GM19468 (cell line): ENCODE results near the gene ADSS1.

Source experiments
- ATAC-seq: cut with Tn5 transposase; IDR thresholded peaks from one replicate; pipeline ENCODE4 v1.9.1; 2021; ENCODE audit warnings: mild to moderate bottlenecking, moderate library complexity, moderate number of reproducible peaks; ENCODE audit not compliant: unreplicated experiment; ENCODE audit errors: extremely low read depth

The ADSS1 gene

DNA sequence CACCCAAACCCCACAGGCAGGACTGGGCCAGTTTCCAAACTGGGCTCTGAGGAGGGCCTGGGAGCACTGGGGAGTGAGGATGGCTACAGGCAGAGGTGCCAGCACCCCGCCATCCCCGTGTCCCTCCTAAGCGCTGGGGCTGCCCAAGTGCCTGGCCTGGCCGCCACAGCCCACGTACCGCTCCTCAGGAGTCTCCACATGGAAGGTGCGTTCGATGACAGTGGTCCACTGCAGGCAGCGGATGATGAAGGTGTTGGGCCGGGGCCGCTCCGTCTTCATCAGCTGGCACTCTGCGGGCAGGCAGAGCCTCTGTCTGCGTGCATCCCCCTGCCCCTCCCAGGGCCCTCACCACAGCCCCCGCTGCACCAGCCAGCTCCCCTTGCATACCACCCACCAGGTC lies 52.5 kb downstream of the ADSS1 start:
- ATAC-seq, result no peak

DNA sequence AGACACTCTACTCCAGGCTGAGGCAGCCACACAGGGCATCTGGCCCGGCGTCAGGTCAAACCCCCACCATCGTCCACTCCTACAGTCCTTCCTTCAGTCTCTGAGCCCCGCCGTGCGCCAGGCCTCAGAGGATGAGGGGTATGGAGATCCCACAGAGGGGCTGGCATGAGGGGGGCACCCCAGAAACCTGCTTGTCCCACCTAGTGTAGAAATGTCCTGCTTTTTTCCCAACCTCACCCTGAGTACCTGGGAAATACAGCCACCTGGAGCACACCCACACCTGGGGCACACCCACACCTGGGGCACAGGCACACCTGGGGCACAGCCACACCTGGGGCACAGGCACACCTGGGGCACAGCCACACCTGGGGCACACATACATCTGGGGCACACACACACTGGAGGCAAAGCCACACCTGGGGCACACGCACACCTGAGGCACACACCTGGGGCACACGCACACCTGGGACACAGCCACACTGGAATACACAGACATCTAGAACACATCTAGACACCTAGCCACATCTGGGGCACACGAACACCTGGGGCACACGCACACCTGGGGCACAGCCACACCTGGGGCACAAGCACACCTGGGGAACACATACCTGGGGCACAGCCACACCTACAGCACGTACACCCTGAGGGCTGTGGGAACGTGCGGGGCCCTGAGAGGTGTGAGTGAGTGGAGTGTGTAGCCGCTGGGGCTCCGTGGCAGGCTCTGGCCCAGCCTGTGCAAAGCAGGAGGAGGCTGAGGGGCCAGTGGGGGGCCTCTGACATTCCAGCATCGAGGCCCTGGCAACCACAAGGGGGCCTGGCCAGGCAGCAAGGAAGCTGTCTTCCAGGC lies 53.2 kb downstream of the ADSS1 start:
- no peak for ATAC-seq

DNA sequence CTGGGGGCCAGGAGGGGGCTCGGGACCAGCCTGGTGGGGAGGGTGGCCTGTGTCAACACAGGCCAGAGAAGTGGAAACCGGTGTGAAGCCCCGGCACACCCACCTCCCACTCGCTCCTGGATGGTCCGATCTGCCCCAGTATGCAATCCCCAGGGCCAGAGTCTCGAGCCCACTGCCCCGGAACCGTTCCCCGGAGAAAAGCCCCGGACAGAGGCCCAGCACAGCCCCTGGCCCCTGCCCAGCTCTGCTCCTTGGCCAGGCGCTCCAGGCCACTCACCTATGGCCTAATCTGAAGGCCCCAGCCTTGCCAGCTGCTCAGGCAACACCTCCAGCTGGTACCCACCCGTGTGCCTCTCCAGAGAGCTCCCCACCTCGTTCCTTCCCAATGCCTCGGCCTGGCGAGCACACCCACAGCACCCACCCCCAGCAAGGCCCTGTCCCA lies 53.8 kb downstream of the ADSS1 start:
- no peak for ATAC-seq

DNA sequence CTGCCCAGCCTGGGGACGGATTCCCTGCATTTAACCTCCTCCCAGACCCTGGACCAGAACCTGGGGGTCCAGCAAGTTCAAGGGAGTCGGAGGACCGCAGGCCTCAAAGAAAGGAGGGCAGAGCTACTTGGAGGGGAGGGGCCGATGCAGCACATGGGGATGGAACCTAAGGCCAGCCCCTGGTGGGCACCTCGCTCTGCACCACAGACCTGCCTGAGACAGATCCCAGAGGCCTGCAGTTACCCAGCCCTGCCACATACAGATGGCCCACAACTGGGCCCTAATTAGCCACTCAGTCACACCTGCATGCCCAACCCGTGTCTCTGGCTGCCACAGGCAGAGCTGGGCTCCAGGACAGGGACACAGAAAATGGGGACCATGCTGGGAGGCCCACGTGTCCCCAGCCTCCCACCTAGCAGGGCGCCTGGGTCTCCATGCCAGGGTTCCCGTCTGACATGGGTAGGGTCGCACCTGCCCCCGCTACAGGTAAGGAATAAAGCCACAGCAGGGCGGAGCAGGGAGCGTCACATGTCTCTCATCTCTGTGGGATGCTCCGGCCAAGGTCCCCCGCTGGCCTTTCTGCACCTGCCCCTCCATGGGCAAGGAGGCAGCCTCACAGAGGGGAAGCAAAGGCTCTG lies 54.8 kb downstream of the ADSS1 start:
- ATAC-seq, result no peak

DNA sequence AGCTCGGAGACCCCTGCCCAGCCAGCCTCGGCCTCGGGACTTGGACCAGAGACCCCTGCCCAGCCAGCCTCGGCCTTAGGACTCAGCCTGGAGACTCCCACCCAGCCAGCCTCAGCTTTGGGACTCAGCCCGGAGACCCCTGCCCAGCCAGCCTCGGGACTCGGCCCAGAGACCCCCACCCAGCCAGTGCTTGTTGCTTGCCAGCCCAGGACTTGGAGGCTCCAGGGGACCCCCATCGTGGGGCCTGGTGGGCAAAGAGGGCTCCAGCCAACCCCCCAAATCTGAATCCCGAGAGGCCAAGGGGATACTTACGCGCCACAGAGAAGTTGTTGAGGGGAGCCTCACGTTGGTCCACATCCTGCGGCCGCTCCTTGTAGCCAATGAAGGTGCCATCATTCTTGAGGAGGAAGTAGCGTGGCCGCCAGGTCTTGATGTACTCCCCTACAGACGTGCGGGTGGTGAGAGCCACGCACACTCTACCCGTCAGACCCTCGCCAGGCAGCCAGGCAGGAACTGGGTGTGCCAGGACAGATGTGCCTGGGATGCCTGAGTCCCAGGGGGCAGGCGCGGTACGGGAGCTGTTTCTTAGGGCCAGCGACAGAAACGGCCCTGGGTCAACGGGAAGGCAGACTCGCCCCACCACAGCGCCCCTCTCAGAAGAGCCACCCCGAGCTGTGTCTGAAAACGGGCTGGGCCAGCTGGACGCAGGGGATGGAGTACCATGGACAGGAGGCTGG lies 55.9 kb downstream of the ADSS1 start:
- ATAC-seq, result no peak

DNA sequence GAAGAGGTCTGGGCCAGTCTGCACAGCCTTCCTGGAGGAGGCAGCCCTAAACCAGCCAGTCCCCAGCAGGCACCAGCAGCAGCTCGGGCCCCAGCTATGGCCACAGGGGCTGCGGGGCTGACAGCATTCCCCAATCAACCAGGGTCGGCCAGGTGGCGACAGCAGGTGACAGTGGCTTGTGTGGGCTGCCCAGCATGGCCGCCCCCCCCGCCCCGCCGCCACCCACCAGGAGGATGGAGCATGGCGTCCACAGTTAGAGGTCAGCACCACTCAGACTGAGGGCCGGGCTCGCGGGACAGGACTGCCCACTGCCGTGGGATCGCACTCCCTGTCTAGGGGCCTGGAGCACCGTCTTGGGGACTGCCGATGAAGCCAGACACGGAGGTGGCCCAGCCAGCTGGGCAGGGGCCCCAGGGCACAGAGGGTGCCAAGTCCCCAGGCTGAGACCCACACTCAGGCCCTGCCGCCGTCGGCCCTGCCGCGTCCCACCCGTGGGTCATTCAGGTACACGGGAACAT lies 56.5 kb downstream of the ADSS1 start:
- no peak for ATAC-seq

DNA sequence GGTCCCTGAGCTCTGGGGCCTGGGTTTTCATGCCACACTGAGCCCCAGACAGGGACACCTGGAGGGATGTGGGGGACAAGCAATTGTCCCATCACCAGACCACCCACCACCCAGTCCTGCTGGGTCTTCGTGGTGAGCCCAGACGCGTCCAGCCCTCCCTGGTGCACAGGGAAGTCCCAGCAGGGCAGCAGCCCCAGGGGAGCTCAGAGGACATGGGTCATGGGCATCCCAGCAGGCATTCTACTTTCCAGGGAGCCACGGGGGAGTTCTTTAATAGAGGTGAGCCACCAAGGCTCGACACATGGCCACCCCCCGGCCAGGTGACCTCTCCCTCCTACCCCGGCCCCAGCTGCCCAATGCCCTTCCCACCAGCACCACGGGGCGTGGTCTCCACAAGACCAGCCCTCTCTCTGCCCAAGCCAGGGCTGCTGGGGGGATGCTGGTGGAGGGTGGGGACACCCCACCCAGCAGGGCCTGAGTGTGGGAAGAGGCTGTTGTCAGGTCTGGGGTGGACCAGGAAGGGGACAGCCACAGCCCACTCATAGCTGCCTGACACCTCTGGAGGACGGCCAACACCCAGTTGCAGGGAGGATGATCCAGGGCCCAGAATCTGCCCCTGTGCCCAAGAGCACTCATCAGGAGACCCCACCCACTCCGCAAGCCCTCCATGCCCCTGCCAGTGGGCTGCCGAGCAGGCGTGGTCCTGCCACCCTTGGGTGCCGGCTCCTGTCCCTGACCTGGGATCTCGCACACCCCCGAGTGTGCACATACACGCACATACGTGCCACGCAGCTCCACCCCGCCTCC lies 57.4 kb downstream of the ADSS1 start:
- no peak for ATAC-seq

DNA sequence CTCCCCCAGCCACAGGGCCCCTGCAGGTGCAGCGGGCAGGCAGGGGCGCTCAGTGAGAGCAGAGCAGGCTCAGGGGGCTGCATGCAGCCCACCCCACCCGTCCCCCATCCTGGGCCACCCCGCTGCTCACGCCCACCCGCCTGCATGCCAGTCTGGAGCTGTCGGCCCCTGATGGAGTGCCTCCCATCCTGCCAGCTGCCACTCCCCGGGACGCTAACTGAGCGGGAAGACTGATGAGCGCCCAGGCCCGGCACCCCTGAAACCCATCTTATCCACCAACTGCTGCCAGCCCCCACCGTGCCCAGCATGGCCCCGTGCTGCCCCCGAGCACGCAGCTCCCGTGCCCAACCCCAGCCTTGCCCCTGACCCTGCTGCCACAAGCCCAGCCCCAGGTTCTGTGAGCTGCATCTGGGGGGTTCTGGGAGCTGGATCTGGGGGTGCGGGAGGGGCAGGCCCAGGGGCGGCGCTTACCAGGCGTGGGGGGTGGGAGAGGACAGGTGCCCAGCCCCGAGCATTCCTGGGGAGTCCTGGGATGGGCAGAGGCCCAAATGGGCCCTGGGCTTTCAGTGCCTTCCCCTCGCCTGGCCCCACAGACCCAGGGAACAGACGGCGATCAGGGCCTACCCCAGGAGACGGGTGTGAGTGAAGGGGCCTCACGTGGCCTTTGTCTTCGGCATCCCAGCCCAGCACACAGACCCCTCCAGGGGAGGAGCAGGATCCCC lies 58.2 kb downstream of the ADSS1 start:
- no peak for ATAC-seq

DNA sequence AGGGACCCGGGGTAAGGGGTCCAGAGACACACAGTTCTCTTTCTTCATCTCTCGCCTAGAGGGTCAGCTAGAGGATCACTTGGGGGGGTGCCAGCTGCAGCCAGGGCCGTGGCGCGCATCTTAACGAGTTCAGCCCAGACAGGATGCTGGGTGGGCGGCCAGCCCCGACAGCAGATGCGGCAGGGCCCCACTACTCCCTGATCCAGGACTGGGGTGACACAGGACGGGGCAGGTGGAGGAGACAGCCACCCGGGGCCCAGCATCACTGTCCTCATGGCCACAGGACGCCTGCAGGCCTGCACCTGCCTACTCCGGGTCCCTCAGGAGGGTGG lies 58.7 kb downstream of the ADSS1 start:
- ATAC-seq, result no peak

DNA sequence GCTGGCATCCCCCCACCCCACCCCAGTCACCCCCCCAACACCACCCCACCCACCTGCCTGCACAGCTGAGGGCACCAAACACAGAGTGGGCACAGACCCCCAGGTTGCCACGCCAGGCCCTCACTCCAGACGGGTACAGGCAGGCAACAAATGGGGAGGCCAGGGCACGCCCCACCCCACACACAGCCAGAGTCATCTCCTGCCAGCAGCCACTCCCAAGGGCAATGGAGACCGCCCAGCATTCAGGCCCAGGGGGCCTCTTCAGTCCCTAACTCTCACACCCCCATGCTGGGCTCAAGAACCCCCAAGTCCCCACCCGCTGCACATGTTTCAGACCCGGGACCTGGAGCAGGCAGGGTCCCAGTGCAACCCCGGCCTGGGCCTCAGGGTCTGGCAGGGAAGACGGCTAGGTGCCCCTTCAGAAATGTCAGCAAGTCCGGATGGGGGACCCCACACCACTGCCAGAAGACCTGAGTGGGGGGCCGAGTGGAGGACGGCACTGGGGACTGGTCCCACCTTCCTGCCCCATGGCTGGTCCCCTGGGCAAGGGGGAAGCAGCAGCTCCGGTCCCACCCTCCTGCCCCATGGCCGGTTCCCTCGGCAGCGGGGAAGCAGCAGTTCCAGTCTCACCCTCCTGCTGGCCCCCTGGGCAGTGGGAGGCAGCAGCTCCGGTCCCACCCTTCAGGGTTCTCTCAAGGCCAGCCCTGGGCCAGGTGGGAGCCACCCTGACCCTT lies 59.6 kb downstream of the ADSS1 start:
- ATAC-seq, result no peak

DNA sequence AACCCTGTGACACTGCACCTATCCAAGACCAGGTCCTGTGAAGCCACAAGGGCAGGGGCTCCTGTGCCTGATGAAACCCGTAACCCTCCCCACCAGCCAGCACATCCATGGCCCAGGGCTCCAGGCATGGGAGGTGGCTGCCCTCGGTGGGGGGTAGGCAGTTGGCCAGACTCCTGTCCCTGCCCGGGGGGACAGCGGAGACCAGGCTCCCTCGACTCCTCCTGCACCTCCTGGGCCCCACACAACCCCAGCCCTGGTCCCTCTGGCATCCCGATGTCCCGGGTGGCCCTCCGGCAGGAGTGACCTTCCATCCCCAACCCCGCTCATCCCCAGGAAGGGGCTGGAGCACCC lies 60.2 kb downstream of the ADSS1 start:
- no peak for ATAC-seq

DNA sequence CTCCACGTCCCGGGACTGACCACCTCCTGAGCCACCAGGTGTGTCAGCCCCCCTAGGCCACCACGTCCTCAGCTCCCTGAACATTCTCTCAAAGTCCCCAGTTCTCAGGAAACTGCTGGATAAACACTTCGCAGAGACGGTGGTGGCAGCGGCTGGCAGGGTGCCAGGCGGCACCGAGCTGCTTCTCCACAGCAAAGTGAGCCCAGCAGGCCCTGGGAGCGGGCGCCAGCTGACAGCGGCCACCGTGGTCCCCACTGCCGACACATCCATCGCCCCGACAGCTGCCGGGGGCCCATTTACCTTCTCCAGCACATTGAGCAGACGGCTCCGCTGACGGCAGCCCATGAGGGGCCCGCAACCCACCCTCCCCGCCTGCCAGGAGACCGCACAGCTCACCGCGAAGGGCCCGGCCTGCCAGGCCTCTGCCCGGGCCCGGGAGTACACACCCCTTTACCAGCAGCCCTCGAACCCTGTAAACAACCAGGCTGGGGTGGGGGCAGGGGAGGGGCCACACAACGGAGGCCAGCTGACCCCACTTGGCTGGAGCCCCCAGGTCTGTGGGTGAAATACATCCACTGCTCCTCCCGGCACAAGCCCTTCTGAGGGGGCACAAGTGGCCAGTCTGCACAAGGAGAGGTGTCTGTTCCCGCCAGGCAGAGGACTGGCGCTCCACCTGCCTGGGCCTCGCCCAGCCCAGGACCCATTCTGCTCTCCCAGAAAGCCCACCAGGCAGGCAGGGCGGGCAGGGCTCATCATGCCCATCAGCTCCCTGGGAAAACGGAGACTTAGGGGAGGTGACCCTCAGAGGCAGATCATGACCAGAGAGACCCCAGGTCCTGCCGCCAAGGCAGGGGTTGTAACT lies 61.0 kb downstream of the ADSS1 start:
- no peak for ATAC-seq

DNA sequence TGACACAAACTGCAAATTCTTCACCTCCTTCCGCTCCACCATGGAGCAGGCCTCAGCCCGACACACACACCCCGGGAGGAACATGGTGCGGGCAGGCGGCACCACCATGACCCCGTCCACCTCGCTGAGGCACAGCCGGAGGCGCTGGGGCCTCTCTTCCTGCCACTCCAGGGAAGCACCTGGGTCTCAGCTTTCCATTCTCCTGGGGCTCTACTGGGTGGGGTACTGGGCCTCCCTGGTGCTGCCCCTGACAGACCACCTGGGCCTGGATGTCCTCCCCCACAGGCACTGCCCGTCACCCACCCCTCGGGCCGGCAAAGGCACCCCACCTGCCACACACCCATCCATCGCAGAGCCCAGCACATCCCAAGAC lies 61.7 kb downstream of the ADSS1 start:
- ATAC-seq, result no peak

DNA sequence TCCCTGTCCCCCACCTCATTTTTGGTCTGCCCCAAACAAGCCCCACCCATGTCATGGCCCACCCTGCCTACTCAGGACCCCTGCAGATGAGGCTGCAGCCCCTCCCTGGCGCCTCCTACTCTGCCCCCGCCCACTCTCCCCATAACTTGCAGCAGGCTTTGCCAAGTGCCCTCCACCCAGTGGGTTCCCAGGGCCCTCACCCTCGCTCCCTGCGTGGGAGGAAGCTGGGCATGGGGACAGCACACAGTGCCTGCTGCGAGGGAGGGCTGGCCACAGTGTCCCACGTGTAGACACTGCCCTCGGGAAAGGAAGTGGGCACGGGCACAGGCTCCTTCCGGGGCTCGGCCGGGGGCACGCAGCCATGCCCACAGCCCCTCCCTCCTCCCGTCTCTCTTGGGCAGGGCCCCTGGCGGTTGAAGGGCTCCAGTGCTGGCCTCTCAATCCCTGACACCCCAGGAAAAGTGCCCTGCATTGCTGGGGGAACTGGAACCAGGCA lies 62.1 kb downstream of the ADSS1 start:
- no peak for ATAC-seq

DNA sequence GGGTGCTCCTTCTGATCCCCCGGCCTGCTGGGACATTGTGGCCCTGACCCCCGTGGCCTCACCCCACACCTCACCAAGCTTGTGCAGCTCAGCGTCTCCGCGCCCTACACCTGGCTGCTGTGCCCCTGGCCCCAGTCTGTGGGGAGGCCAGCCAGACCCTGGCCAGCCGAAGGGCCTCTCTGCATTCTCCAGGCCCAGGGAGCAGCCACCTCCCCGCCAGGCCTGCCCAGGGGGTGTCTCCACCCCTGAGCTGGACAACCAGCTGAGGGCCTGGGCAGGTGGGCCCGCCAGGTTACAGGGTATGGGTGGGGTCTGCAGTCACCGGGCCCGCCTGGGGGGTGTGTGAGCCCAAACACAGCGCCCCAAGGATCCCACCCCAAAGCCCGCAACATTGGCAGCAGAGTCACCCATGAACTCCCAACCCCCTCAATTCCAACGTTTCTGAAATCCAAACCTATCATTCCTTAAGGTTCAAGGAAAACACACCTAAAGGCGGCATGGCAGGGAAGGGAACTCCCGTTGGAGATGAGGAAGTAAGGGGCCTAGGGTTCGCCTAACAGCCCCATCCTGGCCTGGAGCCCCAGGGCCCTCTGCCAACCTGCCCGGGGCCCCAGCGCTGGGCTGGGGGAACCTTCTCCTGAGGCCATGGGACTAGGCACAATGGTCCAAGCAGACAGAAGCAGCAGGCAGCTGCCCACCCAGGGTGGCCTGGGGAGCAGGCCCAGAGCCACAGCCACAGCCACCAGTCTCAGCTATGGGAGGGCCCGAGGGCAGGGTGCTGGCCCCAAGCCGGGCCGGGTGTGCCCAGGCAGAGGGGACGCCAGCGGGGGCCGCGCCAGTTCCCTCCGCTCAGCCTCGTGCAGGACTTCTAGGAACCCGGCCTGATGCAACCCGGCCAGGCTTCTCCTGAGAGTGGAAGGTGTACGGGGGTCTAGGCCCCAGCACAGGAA lies 63.0 kb downstream of the ADSS1 start:
- ATAC-seq, result no peak

DNA sequence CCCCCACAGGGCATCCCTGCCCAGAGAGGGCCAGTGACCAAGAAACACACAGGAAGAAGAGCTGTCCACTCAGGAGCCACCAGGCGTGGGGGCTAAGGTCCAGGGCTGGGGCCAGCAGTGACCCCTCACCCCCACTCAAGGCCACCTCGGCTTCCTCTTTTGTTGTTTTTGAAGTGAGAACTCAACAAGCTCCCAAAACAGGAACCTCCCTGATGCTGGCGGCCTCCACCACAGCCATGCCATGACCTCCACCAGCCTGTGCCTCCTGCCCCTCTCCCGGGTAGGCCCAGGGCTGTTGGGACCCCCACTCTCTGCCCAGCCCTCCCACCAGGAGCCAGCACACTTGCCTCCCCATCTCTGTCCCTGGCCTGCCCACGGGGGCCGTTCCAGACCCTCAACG lies 63.7 kb downstream of the ADSS1 start:
- ATAC-seq, result no peak
